ENCODE data around the gene ENPP5. TPM values are rescaled to one million over a fixed set of nuclear protein-coding genes. Genes with fewer than 3 reads are reported as not detected.
A peak's percentile ranks its signal among the peaks of the same experiment; 100 is the strongest.

The ENPP5 gene
- total RNA-seq (2014; rRNA removed; shearing (Covaris generic)), result 0.22 and 1.0 TPM in 2 replicates

GRCh38 chr6:46170357-46171289 lies at the start of gene ENPP5:
ENPP5 (minus strand) TSS chr6:46170980; CDS start chr6:46168262, 2,718 bp downstream.
- peak; percentile 32 for DNase-seq (ENCODE audit: low read depth)

GRCh38 chr6:46219661-46220060 lies 48.9 kb upstream of the ENPP5 start:
- no peak for DNase-seq (ENCODE audit: low read depth)

- no peak for DNase-seq (ENCODE audit: low read depth)
Measured at GRCh38 chr6:46218457-46218856, 47.7 kb upstream of the ENPP5 start.

- no peak for DNase-seq (ENCODE audit: low read depth)
Measured at GRCh38 chr6:46217671-46218131, 46.9 kb upstream of the ENPP5 start.

- DNase-seq (ENCODE audit: low read depth), result no peak
Measured at GRCh38 chr6:46216879-46217278, 46.1 kb upstream of the ENPP5 start.

GRCh38 chr6:46215777-46216176 lies 45.0 kb upstream of the ENPP5 start:
- no peak for DNase-seq (ENCODE audit: low read depth)

GRCh38 chr6:46215213-46215612 lies 44.4 kb upstream of the ENPP5 start:
- DNase-seq (ENCODE audit: low read depth), result no peak

- no peak for DNase-seq (ENCODE audit: low read depth)
Measured at GRCh38 chr6:46211917-46212316, 41.1 kb upstream of the ENPP5 start.

GRCh38 chr6:46210294-46210693 lies 39.5 kb upstream of the ENPP5 start:
- no peak for DNase-seq (ENCODE audit: low read depth)

- DNase-seq (ENCODE audit: low read depth), result no peak
Measured at GRCh38 chr6:46208303-46208702, 37.5 kb upstream of the ENPP5 start.

- no peak for DNase-seq (ENCODE audit: low read depth)
Measured at GRCh38 chr6:46207174-46207573, 36.4 kb upstream of the ENPP5 start.

- DNase-seq (ENCODE audit: low read depth), result no peak
Measured at GRCh38 chr6:46204880-46205650, 34.3 kb upstream of the ENPP5 start.

- DNase-seq (ENCODE audit: low read depth), result no peak
Measured at GRCh38 chr6:46203391-46204177, 32.8 kb upstream of the ENPP5 start.

GRCh38 chr6:46201702-46202101 lies 30.9 kb upstream of the ENPP5 start:
- DNase-seq (ENCODE audit: low read depth), result no peak

- DNase-seq (ENCODE audit: low read depth), result no peak
Measured at GRCh38 chr6:46199387-46199786, 28.6 kb upstream of the ENPP5 start.

GRCh38 chr6:46191961-46192360 lies 21.2 kb upstream of the ENPP5 start:
- peak; percentile 83 for DNase-seq (ENCODE audit: low read depth)

GRCh38 chr6:46190889-46191288 lies 20.1 kb upstream of the ENPP5 start:
- DNase-seq (ENCODE audit: low read depth), result no peak

GRCh38 chr6:46189726-46190125 lies 18.9 kb upstream of the ENPP5 start:
- DNase-seq (ENCODE audit: low read depth), result no peak

- peak; percentile 61 for DNase-seq (ENCODE audit: low read depth)
Measured at GRCh38 chr6:46186583-46186982, 15.8 kb upstream of the ENPP5 start.

GRCh38 chr6:46184114-46184513 lies 13.3 kb upstream of the ENPP5 start:
- DNase-seq (ENCODE audit: low read depth), result peak; percentile 85

- DNase-seq (ENCODE audit: low read depth), result no peak
Measured at GRCh38 chr6:46175976-46176375, 5.2 kb upstream of the ENPP5 start.

GRCh38 chr6:46175446-46175845 lies 4.7 kb upstream of the ENPP5 start:
- no peak for DNase-seq (ENCODE audit: low read depth)

Measured in M059J (cell line).